CD4-positive, alpha-beta T cell treated with Interleukin-4 for 4 hours (primary cell): Measurements from ENCODE around the gene LPA.
"Not testable (repeated sequence)": the region's sequence is repeated elsewhere in the genome, so short reads cannot be mapped to it uniquely, and the experiment has no call there.

Experiments used
- DNase-seq: peaks from one replicate; pipeline ENCODE4 v3.0.0-alpha.2; 2020

The LPA gene

GRCh38 chr6:160662842-160663241 is 1.2 kb downstream of the LPA start:
- no peak for DNase-seq

GRCh38 chr6:160662429-160662828 is 1.6 kb downstream of the LPA start:
- DNase-seq, result no peak

- no peak for DNase-seq
Observed at GRCh38 chr6:160661216-160661615, 2.9 kb downstream of the LPA start.

- DNase-seq, result no peak
Observed at GRCh38 chr6:160659562-160659961, 4.5 kb downstream of the LPA start.

GRCh38 chr6:160634706-160635105 is 29.4 kb downstream of the LPA start:
- no peak for DNase-seq

- no peak for DNase-seq
Observed at GRCh38 chr6:160595838-160596832, 67.9 kb downstream of the LPA start.

GRCh38 chr6:160595297-160595696 is 68.8 kb downstream of the LPA start:
- DNase-seq, result not testable (repeated sequence)

GRCh38 chr6:160586374-160586773 is 77.7 kb downstream of the LPA start:
- no peak for DNase-seq

- DNase-seq, result no peak
Observed at GRCh38 chr6:160583794-160584193, 80.3 kb downstream of the LPA start.

GRCh38 chr6:160581406-160581805 is 82.7 kb downstream of the LPA start:
- no peak for DNase-seq

GRCh38 chr6:160578515-160578914 is 85.6 kb downstream of the LPA start:
- not testable (repeated sequence) for DNase-seq

GRCh38 chr6:160573943-160574342 is 90.1 kb downstream of the LPA start:
- no peak for DNase-seq

- DNase-seq, result not testable (repeated sequence)
Observed at GRCh38 chr6:160571201-160571600, 92.9 kb downstream of the LPA start.

- no peak for DNase-seq
Observed at GRCh38 chr6:160544802-160545201, 119.3 kb downstream of the LPA start.

GRCh38 chr6:160535270-160535669 is 128.8 kb downstream of the LPA start:
- no peak for DNase-seq

GRCh38 chr6:160534050-160534696 is 129.9 kb downstream of the LPA start:
- DNase-seq, result peak; percentile 62

- no peak for DNase-seq
Observed at GRCh38 chr6:160532315-160532714, 131.8 kb downstream of the LPA start.

GRCh38 chr6:160531826-160532225 is 132.2 kb downstream of the LPA start:
- no peak for DNase-seq

- not testable (repeated sequence) for DNase-seq
Observed at GRCh38 chr6:160529524-160529923, 134.6 kb downstream of the LPA start.

- DNase-seq, result no peak
Observed at GRCh38 chr6:160523223-160523622, 140.9 kb downstream of the LPA start.

GRCh38 chr6:160520043-160520904 is 143.8 kb downstream of the LPA start:
- DNase-seq, result peak; percentile 65

- DNase-seq, result no peak
Observed at GRCh38 chr6:160519603-160520042, 144.5 kb downstream of the LPA start.

GRCh38 chr6:160519133-160519532 is 144.9 kb downstream of the LPA start:
- DNase-seq, result no peak
